Measurements from ENCODE around the gene GAS2.

The GAS2 gene

GRCh38 chr11:22792497-22792896, 126.1 kb downstream of the GAS2 start:
- no peak for DNase-seq

- DNase-seq: no peak
These were observed 129.5 kb downstream of the GAS2 start for GRCh38 chr11:22795914-22796313.

- no peak for DNase-seq
These were observed 130.6 kb downstream of the GAS2 start for GRCh38 chr11:22797047-22797446.

- DNase-seq: no peak
These were observed 132.5 kb downstream of the GAS2 start for GRCh38 chr11:22798901-22799300.

DNA sequence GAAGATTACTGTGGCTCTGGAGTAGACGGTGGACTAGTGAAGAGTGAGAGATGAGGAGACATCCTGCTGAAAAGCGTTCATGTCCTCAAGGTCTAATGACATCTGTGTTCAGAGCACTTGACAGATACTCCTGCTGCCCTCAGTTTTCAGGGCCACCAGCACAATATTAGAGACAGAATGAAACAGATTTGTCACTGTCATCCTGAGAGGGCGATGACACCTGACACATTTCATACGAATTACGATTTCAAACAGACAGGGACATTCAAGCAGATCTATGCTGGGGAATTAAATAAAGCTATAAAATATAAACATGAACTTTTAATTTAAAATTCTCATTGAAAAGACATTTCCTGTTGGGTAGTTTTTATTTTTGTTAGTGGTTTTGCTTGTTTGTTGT, 134.1 kb downstream of the GAS2 start:
- no peak for DNase-seq

- no peak for DNase-seq
These were observed 136.4 kb downstream of the GAS2 start for GRCh38 chr11:22802861-22803260.

DNA sequence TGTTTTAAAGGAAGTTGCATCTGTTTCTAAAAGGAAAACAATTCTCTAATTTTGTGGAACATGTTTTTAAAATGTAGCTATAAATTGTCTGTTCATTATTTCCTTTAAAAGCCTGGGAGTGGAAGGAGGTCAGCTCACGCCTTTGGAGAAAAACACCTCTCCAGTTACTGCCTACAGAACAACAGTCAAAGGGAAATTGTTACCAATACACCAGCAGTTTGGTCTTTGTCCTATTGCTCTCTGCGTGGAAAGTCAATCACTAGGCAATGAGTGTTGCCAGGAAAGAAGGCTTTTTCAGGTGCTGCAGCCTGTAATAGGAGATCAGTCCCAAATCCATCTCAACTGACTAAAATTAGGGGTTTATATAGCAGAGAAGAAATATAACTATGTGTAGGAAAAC, 141.0 kb downstream of the GAS2 start:
- DNase-seq: no peak

- DNase-seq: no peak
These were observed 141.6 kb downstream of the GAS2 start for GRCh38 chr11:22807855-22808570.

- peak; percentile 3 for DNase-seq
These were observed 142.3 kb downstream of the GAS2 start for GRCh38 chr11:22808571-22809197.

DNA sequence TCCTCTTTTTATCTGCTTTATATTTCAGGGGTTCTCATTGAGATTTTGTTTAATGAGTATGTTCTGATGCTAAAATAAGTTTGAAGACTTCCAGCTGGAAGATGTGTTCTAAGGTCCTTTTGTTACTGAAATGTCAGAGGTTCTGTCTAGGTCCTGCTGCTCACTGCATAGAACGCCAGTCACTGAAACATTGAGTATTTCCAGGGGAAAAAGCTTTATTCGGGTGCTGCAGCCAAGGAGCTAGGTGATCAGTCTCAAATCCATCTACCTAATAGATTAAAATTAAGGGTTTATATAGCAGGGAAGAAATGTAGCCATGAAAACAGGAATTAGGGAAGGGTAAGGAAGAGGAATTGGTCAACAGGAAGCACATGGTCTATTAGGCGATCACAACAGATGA, 143.5 kb downstream of the GAS2 start:
- no peak for DNase-seq

DNA sequence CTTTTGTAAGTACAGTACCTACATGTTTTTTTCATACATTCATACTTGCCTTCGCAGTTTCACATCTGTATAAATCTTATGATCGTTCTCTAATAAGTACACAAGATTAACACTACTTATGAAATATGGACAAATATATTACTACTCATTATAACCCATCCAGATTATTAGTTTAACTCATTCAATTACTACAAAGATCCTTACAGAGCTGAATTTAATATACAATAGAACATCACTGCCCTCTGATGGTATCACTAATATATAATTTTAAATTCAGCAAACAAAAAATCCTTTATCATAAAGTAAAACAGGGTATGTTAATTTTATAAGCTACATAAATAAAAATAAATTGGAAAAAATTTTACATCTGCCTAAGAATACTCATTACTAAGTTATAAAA, 155.8 kb downstream of the GAS2 start:
- no peak for DNase-seq

DNA sequence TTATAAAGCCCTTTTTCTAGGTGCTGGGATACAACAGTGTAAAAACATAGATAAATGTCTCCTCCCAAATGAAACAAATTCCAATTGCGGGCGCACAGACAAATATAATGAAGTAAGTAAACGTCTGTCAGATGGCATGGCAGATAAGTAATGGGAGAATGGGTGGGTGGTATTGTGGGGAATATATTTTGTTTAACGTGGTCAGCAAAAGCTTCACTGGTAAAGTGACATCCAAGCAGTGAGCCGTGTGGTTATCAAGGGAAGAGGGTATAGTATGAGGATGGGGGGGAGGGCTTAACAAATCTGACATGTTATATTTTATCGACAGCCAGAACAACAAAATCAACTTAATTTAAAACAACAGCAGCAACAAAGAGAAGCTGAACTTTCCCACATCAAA, 162.0 kb downstream of the GAS2 start:
- DNase-seq: no peak

GRCh38 chr11:22829231-22830081, 163.0 kb downstream of the GAS2 start, which contains the start of gene SVIP:
Gene SVIP (minus strand): TSS chr11:22829801. CDS start chr11:22829748, 53 bp downstream.
- peak; percentile 97 for DNase-seq

DNA sequence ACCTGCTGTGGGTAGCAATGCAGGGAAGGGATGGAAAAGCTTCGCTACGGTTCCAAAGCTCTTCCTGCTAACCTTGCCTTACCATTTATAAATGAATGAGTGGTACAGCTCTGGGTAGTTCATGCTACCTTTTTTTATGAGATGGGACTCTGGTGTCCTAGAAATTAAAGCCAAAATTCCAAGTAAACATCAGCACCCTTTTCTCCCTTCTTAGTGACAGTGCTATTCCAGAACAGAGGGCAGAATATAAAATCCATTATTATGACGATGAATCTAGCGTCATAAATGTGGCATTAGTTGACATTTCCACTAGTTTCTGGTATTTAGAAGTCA, 163.6 kb downstream of the GAS2 start:
- no peak for DNase-seq

DNA sequence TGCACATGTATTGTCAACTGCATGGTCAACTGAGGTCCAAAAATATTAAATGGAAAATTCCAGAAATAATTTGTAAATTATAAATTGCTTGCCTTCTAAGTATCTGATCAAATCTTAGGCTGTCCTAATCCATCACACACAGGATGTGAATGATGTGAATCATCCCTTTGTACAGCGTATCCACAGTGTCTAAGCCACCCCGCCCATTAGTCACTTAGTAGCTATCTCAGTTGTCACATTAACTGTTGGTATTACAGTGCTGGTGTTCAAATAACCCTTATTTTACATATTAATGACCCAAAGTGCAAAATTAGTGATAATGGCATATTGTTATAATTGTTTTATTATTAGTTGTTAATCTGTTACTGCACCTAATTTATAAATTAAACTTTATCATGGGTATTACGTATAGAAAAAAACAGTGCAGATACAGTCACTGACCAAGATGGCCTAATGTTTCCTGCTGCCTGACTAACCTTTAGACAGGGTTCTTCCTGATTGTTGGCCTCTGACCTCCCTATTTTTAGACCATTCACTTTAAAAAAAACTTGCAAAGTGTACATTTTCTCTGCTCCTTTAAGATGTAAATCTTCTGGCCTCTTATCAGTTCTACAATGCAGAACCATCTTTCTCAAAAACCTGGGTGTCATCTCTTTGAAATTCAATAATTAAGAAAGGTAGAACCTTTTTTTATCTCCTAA, 166.1 kb downstream of the GAS2 start:
- DNase-seq: no peak

DNA sequence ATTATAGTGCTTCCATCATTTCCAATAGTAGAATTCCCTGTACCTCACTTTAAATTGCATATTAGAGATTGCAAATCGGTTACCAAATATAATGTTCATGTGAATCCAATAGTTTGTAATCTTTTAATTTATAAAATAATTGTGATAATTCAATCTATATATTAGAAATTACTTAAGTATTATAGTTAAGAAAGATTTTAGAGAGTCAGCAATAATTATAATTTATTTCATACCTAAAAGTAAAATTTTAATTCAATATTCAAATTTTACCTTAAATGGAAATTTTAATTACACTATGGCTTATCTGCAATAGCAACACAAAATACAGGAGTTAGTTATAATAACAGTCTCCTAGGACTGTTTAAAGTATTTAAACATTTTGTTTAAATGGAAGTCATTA, 180.3 kb downstream of the GAS2 start:
- no peak for DNase-seq

DNA sequence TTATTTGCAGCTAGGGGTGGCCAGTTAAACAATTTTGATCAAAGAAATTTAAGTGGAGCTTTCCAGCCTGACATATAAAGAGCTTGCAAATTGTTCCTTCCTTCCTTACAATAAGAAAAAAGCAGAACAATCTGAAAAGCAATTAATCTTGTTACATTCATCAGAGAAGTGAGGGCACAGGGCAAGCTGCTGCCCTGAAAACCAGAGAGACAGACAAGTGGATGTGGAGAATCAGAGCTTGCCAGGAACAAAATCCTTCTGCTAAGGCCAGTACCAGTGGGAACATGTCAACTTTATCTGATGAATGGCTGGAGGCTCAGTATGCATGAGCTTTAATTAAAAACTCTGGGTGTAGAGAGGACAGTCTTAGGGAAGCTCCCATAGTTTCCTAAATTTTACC, 185.1 kb downstream of the GAS2 start:
- no peak for DNase-seq

GRCh38 chr11:22859756-22860155, 193.3 kb downstream of the GAS2 start:
- no peak for DNase-seq

- DNase-seq: no peak
These were observed 193.8 kb downstream of the GAS2 start, which contains the start of gene CCDC179 for GRCh38 chr11:22860241-22860640. Gene CCDC179 (minus strand): TSS chr11:22860474. CDS start chr11:22860421, 53 bp downstream.
